ENCODE results near the gene CNPPD1. TPM values are rescaled to one million over a fixed set of nuclear protein-coding genes. Genes with fewer than 3 reads are reported as not detected.
"Not testable (repeated sequence)": the region's sequence is repeated elsewhere in the genome, so short reads cannot be mapped to it uniquely, and the experiment has no call there.

Gene CNPPD1
- total RNA-seq, 1 donor from 2014 or later: 38.9 TPM

GRCh38 chr2:219204425-219205164, 27.9 kb upstream of the CNPPD1 start:
- TF ChIP-seq CTCF (IDR thresholded peaks at IDR 0.05; ENCODE audit: unreplicated experiment): no peak
- no peaks in the 10 kb centered on the region for H3K9me3 Mint-ChIP-seq (ENCODE audit: low read depth)
- no peak for DNase-seq (ENCODE audit: low spot score, unreplicated experiment)
- peaks cover 5% of the 10 kb centered on the region for H3K27me3 Mint-ChIP-seq
- peaks cover 5% of the 10 kb centered on the region for H3K36me3 Mint-ChIP-seq (ENCODE audit: insufficient read depth)
- H3K27ac Mint-ChIP-seq: no peak overlapping the region
- H3K4me1 Mint-ChIP-seq (ENCODE audit: low read depth): peaks cover 11% of the 10 kb centered on the region
- H3K4me3 Mint-ChIP-seq (ENCODE audit: low read depth): no peak overlapping the region

- H3K4me3 Mint-ChIP-seq (ENCODE audit: low read depth); H3K4me1 Mint-ChIP-seq (ENCODE audit: low read depth); H3K9me3 Mint-ChIP-seq (ENCODE audit: low read depth); H3K27ac Mint-ChIP-seq; DNase-seq (ENCODE audit: low spot score, unreplicated experiment); H3K36me3 Mint-ChIP-seq (ENCODE audit: insufficient read depth): not testable (repeated sequence)
- H3K27me3 Mint-ChIP-seq: peaks cover 10% of the 10 kb centered on the region
Measured at GRCh38 chr2:219201331-219201730, 24.6 kb upstream of the CNPPD1 start.

- H3K36me3 Mint-ChIP-seq (ENCODE audit: insufficient read depth); H3K4me3 Mint-ChIP-seq (ENCODE audit: low read depth); H3K27ac Mint-ChIP-seq: not testable (repeated sequence)
Measured at GRCh38 chr2:219200502-219201326, 24.0 kb upstream of the CNPPD1 start.

GRCh38 chr2:219199470-219200211, 22.9 kb upstream of the CNPPD1 start:
- no peaks in the 10 kb centered on the region for H3K4me1 Mint-ChIP-seq (ENCODE audit: low read depth)
- no peaks in the 10 kb centered on the region for H3K36me3 Mint-ChIP-seq (ENCODE audit: insufficient read depth)
- DNase-seq (ENCODE audit: low spot score, unreplicated experiment): no peak
- no peak overlapping the region for H3K4me3 Mint-ChIP-seq (ENCODE audit: low read depth)
- H3K9me3 Mint-ChIP-seq (ENCODE audit: low read depth): no peaks in the 10 kb centered on the region
- H3K27ac Mint-ChIP-seq: no peak overlapping the region
- H3K27me3 Mint-ChIP-seq: peaks cover 14% of the 10 kb centered on the region
- no peak for TF ChIP-seq CTCF (IDR thresholded peaks at IDR 0.05; ENCODE audit: unreplicated experiment)

More at GRCh38 chr2:219200502-219201326, 24.0 kb upstream of the CNPPD1 start:
- peaks cover 10% of the 10 kb centered on the region for H3K27me3 Mint-ChIP-seq
- not testable (repeated sequence) for H3K4me1 Mint-ChIP-seq (ENCODE audit: low read depth); H3K9me3 Mint-ChIP-seq (ENCODE audit: low read depth); DNase-seq (ENCODE audit: low spot score, unreplicated experiment)

- no peak for DNase-seq (ENCODE audit: low spot score, unreplicated experiment)
- H3K27me3 Mint-ChIP-seq: peaks cover 14% of the 10 kb centered on the region
- H3K4me1 Mint-ChIP-seq (ENCODE audit: low read depth): no peaks in the 10 kb centered on the region
- no peaks in the 10 kb centered on the region for H3K36me3 Mint-ChIP-seq (ENCODE audit: insufficient read depth)
- no peak overlapping the region for H3K4me3 Mint-ChIP-seq (ENCODE audit: low read depth)
- TF ChIP-seq CTCF (IDR thresholded peaks at IDR 0.05; ENCODE audit: unreplicated experiment): no peak
- no peak overlapping the region for H3K27ac Mint-ChIP-seq
- no peaks in the 10 kb centered on the region for H3K9me3 Mint-ChIP-seq (ENCODE audit: low read depth)
Measured at GRCh38 chr2:219198974-219199373, 22.2 kb upstream of the CNPPD1 start.

- no peak for TF ChIP-seq CTCF (IDR thresholded peaks at IDR 0.05; ENCODE audit: unreplicated experiment)
- Mint-ChIP-seq H3K4me1 (ENCODE audit: low read depth) (no peaks in the 10 kb centered on the region), H3K27ac (no peak overlapping the region), H3K9me3 (ENCODE audit: low read depth) (no peaks in the 10 kb centered on the region), H3K27me3 (peaks cover 9% of the 10 kb centered on the region), H3K36me3 (ENCODE audit: insufficient read depth) (no peaks in the 10 kb centered on the region), H3K4me3 (ENCODE audit: low read depth) (no peak overlapping the region)
- DNase-seq (ENCODE audit: low spot score, unreplicated experiment): no peak
Measured at GRCh38 chr2:219197388-219197787, 20.7 kb upstream of the CNPPD1 start.
